Large intestine (tissue), 3 donors: ENCODE data around the gene PRRX1. TPM values are rescaled to one million over a fixed set of nuclear protein-coding genes. Genes with fewer than 3 reads are reported as not detected.

Experiments
- DNase-seq, 2 donors: peaks; one replicate each; pipeline versions ENCODE4 v3.0.0 to v3.0.0-alpha.2; 2013
- H3K27ac ChIP-seq: one replicate; pipeline ENCODE4 v1.5.1; 2013; ENCODE audit warnings: low read length
- H3K27me3 ChIP-seq: 2 replicates; pipeline ENCODE4 v1.6.1; 2013; ENCODE audit warnings: low read length; ENCODE audit not compliant: control insufficient read depth, insufficient read depth
- H3K36me3 ChIP-seq: 2 replicates; pipeline ENCODE4 v1.6.1; 2013; ENCODE audit warnings: low read length; ENCODE audit not compliant: control insufficient read depth, insufficient read depth
- H3K4me1 ChIP-seq: one replicate; pipeline ENCODE4 v1.6.1; 2013; ENCODE audit warnings: low read length; ENCODE audit not compliant: control insufficient read depth, insufficient read depth
- H3K4me3 ChIP-seq: one replicate; pipeline ENCODE4 v1.5.1; 2013; ENCODE audit warnings: low read length
- H3K9me3 ChIP-seq: one replicate; pipeline ENCODE4 v1.6.1; 2013; ENCODE audit warnings: mild to moderate bottlenecking, low read depth, low read length, moderate library complexity; ENCODE audit not compliant: control insufficient read depth
- WGBS: methylation state at CpG from one replicate; pipeline ENCODE4 v1.1.5; 2013; ENCODE audit warnings: low lambda C conversion rate; ENCODE audit not compliant: insufficient coverage; 5-methylcytosine and 5-hydroxymethylcytosine counted together
- polyA plus RNA-seq: library from polyadenylated mRNA; unstranded; fragments of 120-200 nt; gene quantifications from one replicate; pipeline ENCODE4 v1.2.1, GENCODE V29; 2013

Gene PRRX1
- polyA plus RNA-seq, 1 donor, result 3.3 TPM

DNA sequence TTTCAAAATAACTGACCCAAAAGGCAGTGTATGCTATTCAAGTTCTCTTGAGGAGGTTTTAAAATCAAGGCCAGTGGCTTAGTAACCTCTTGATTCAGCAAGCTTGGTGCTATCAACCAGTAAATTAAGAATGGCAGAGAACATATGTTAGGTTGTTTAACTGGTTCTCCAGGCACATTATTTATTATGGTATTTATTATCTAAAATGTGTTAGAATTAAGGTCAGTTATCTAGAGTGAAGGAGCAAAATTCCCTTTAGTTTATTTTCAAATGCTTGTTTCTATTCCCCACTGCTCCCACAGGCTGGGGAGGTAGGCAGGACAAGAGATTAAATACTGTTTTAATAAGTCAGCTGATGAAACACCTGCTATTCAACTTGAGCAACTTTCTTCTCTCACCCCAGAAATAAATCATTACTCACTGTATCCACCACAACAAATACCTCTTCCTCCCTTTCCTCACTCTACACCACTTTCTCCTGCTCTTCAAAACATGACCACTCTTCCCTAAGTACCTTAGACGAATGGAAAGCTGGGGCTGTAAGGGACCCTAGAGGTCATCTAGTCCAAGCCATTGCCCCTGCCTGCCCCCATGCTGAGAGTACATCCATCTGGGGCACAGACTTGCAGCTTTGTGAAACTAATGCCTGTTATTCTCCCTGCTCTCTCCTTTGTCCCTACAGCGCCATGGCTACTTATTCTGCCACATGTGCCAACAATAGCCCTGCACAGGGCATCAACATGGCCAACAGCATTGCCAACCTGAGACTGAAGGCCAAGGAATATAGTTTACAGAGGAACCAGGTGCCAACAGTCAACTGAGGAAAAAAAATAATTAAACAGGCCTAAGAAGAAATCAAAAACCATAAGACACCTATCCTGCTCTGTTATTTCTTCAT is 71.7 kb downstream of the PRRX1 start:
- H3K27me3 ChIP-seq, result no peaks in the 10 kb centered on the region
- WGBS, result no CpG with 5 or more reads among the region's 2 CpGs
- no peaks in the 10 kb centered on the region for H3K4me1 ChIP-seq
- H3K36me3 ChIP-seq, result no peaks in the 10 kb centered on the region
- DNase-seq, result no peak
- H3K27ac ChIP-seq, result no peak overlapping the region
- H3K4me3 ChIP-seq, result no peak overlapping the region
- H3K9me3 ChIP-seq, result no peaks in the 10 kb centered on the region

- Histone ChIP-seq H3K4me3 (no peak overlapping the region), H3K4me1 (no peaks in the 10 kb centered on the region), H3K27me3 (no peaks in the 10 kb centered on the region), H3K27ac (no peak overlapping the region), H3K36me3 (no peaks in the 10 kb centered on the region), H3K9me3 (no peaks in the 10 kb centered on the region)
- DNase-seq, result no peak
- 100% methylated on average over 1 of the region's 1 CpG for whole genome bisulfite sequencing
Measured at GRCh38 chr1:170739803-170740202, 75.9 kb downstream of the PRRX1 start.

- H3K27me3 ChIP-seq, result no peaks in the 10 kb centered on the region
- DNase-seq, result no peak
- no peaks in the 10 kb centered on the region for H3K9me3 ChIP-seq
- no peaks in the 10 kb centered on the region for H3K4me1 ChIP-seq
- H3K36me3 ChIP-seq, result no peaks in the 10 kb centered on the region
- H3K27ac ChIP-seq, result no peak overlapping the region
- WGBS, result 83% methylated on average over 1 of the region's 4 CpGs
- no peak overlapping the region for H3K4me3 ChIP-seq
Measured at GRCh38 chr1:170741678-170742077, 77.7 kb downstream of the PRRX1 start.

DNA sequence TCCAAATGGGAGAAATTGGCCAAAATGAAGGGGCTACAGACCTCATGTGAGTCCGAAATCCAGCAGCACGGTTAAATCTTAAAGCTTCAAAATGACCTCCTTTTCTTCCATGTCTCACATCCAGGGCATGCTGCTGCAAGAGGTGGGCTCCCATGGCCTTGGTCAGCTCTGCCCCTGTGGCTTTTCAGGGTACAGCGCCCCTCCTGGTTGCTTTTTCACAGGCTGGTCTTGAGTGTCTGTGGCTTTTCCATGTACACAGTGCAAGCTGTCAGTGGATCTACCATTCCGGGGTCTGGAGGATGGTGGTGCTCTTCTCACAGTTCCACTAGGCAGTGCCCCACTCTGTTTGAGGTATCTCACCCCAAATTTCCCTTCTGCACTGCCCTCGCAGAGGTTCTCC is 78.7 kb downstream of the PRRX1 start:
- 100% methylated on average over 1 of the region's 5 CpGs for WGBS
- no peak for DNase-seq

DNA sequence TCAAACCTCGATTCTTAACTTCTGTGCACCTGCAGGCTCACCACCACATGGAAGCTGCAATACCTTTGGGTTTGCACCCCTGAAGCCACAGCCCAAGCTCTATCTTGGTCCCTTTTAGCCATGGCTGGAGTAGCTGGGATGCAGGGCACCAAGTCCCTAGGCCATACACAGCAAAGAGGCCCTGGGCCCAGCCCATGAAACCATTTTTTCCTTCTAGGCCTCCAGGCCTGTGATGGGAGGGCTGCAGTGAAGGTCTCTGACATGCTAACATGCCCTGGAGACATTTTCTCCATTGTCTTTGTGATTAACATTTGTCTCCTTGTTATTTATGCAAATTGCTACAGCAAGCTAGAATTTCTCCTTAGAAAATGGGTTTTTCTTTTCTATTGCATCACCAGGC is 79.2 kb downstream of the PRRX1 start:
- DNase-seq, result no peak
- no CpG with 5 or more reads among the region's 1 CpG for WGBS
- H3K4me1 ChIP-seq, result no peaks in the 10 kb centered on the region
- no peak overlapping the region for H3K27ac ChIP-seq
- H3K27me3 ChIP-seq, result no peaks in the 10 kb centered on the region
- H3K9me3 ChIP-seq, result no peaks in the 10 kb centered on the region
- H3K36me3 ChIP-seq, result no peaks in the 10 kb centered on the region
- H3K4me3 ChIP-seq, result no peak overlapping the region

More for the DNA sequence above, 78.7 kb downstream of the PRRX1 start:
- H3K4me3 ChIP-seq, result no peak overlapping the region
- H3K27ac ChIP-seq, result no peak overlapping the region
- H3K9me3 ChIP-seq, result no peaks in the 10 kb centered on the region
- no peaks in the 10 kb centered on the region for H3K27me3 ChIP-seq
- no peaks in the 10 kb centered on the region for H3K4me1 ChIP-seq
- H3K36me3 ChIP-seq, result no peaks in the 10 kb centered on the region

DNA sequence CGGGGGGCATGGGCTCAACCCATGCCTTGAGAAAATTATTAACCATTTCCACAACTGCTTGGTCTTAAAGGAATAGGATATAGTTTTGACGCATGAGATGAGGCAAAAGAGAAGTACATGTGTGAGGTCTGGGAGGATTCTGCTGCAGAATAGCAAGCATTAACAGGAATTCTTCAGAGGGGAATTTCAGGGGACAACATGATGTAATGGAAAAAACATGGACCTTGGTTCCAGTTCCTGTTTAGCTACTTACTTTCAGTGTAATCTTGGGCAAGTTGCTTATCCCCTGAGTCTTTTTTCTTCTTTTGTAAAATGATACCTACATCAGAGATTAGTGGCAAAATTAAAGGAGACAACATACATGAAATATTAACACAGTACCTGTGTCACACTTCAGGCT is 85.6 kb downstream of the PRRX1 start:
- no peaks in the 10 kb centered on the region for H3K27me3 ChIP-seq
- no peaks in the 10 kb centered on the region for H3K36me3 ChIP-seq
- H3K4me1 ChIP-seq, result no peaks in the 10 kb centered on the region
- no peak overlapping the region for H3K27ac ChIP-seq
- no peaks in the 10 kb centered on the region for H3K9me3 ChIP-seq
- no peak for DNase-seq
- no peak overlapping the region for H3K4me3 ChIP-seq
- WGBS, result no CpG with 5 or more reads among the region's 2 CpGs

DNA sequence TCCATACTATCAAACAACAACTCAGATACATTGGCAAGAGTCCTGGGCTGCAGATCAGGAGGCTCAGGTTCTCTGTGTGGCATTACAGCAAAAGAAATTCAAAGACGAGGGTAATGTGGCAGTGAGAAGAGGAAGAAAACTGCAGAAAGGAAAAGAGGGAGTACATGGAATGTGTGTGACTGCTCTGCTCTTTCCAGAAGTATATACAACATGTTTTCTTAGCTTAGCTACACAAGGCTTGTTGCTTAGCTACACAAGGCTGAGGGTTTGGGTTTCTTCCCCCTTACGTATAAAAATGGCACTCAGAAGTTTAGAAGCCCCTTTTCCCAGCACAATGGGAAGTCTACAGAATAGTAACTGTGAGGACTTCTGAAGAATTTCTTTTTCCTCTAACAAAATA is 86.0 kb downstream of the PRRX1 start:
- Histone ChIP-seq H3K4me3 (no peak overlapping the region), H3K4me1 (no peaks in the 10 kb centered on the region), H3K36me3 (no peaks in the 10 kb centered on the region), H3K9me3 (no peaks in the 10 kb centered on the region), H3K27ac (no peak overlapping the region), H3K27me3 (no peaks in the 10 kb centered on the region)
- 40% methylated on average over 1 of the region's 2 CpGs for WGBS
- DNase-seq, result no peak

GRCh38 chr1:170755795-170756194 is 91.9 kb downstream of the PRRX1 start:
- no CpG with 5 or more reads among the region's 3 CpGs for WGBS
- no peak overlapping the region for H3K4me3 ChIP-seq
- DNase-seq, result no peak
- no peaks in the 10 kb centered on the region for H3K4me1 ChIP-seq
- no peak overlapping the region for H3K27ac ChIP-seq
- H3K9me3 ChIP-seq, result no peaks in the 10 kb centered on the region
- H3K36me3 ChIP-seq, result no peaks in the 10 kb centered on the region
- no peaks in the 10 kb centered on the region for H3K27me3 ChIP-seq

DNA sequence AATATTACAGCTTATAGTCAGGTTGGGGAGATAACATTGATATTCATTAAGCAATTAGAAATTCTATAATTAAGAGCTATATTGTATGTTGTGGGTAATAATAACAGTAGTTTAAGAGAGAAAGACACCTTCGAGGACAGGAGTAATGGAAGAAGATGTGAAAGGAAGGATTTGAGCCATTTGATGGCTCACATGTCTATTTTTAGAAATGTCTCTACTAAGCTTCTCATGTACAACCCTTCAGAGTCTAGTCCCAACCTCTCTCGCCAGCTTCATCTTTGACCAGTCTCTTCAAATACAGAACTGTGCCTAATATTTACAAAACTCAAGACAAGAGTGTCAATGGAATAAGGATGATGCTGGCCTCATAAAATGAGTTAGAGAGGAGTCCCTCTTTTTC is 95.1 kb downstream of the PRRX1 start:
- H3K9me3 ChIP-seq, result no peaks in the 10 kb centered on the region
- no peaks in the 10 kb centered on the region for H3K36me3 ChIP-seq
- no peak overlapping the region for H3K4me3 ChIP-seq
- WGBS, result no CpG with 5 or more reads among the region's 2 CpGs
- no peaks in the 10 kb centered on the region for H3K4me1 ChIP-seq
- no peaks in the 10 kb centered on the region for H3K27me3 ChIP-seq
- DNase-seq, result no peak
- no peak overlapping the region for H3K27ac ChIP-seq

DNA sequence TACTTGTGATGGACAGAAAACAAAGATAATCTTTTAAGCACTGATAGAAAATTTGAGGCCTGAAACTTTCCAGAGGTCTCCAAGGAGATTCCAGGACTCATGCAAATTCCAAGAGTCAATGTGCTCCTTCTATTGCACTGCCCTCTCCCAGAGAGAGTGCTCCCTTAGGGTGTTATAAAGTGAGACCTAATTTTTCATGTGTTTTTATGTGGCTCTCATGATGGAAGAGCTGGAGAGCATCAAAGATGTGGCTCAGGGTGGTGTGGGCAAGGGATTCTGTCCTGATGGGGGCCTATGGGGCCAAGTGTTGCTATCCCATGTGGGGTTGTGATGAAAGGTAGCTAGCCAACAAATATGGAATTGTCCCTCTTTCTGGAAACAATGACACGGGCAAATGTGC is 101.3 kb downstream of the PRRX1 start:
- no peak for DNase-seq
- H3K4me3 ChIP-seq, result no peak overlapping the region
- no peaks in the 10 kb centered on the region for H3K4me1 ChIP-seq
- H3K9me3 ChIP-seq, result no peaks in the 10 kb centered on the region
- no peaks in the 10 kb centered on the region for H3K36me3 ChIP-seq
- WGBS, result no CpG with 5 or more reads among the region's 1 CpG
- H3K27ac ChIP-seq, result no peak overlapping the region
- H3K27me3 ChIP-seq, result no peaks in the 10 kb centered on the region
